ENCODE results near the gene ZBTB20.

Gene ZBTB20

GRCh38 chr3:114804099-114804498 lies 343.0 kb downstream of the ZBTB20 start:
- Histone ChIP-seq H3K27ac (ENCODE audit: low read depth, low read length) (no peak overlapping the region), H3K9me3 (ENCODE audit: control insufficient read depth in 5 of 5, low read length in 5 of 5) (no peaks in the 10 kb centered on the region), H3K9ac (ENCODE audit: low read length in 5 of 5) (no peak overlapping the region), H3K4me3 (ENCODE audit: low read depth in 1 of 5, low read length in 5 of 5) (no peak overlapping the region), H3K4me1 (ENCODE audit: control insufficient read depth in 5 of 5, insufficient read depth in 5 of 5, low read length in 5 of 5) (peaks cover 0 to 2% (median 0%) of the 10 kb centered on the region in 5 donors), H3K27me3 (ENCODE audit: control insufficient read depth in 5 of 5, insufficient read depth in 4 of 5, low read length in 5 of 5) (no peaks in the 10 kb centered on the region), H3K36me3 (ENCODE audit: control insufficient read depth in 5 of 5, insufficient read depth in 5 of 5, low read length in 5 of 5) (peaks cover 0 to 4% (median 0%) of the 10 kb centered on the region in 5 donors)

GRCh38 chr3:114803042-114803695 lies 343.9 kb downstream of the ZBTB20 start:
- H3K4me3 ChIP-seq (ENCODE audit: low read depth in 1 of 5, low read length in 5 of 5): no peak overlapping the region
- H3K27ac ChIP-seq (ENCODE audit: low read depth, low read length): no peak overlapping the region
- H3K4me1 ChIP-seq (ENCODE audit: control insufficient read depth in 5 of 5, insufficient read depth in 5 of 5, low read length in 5 of 5): peaks cover 0 to 2% (median 0%) of the 10 kb centered on the region in 5 donors

GRCh38 chr3:114800272-114801031 lies 346.6 kb downstream of the ZBTB20 start:
- Histone ChIP-seq H3K9ac (ENCODE audit: low read length in 5 of 5) (no peak overlapping the region), H3K27ac (ENCODE audit: low read depth, low read length) (no peak overlapping the region), H3K36me3 (ENCODE audit: control insufficient read depth in 5 of 5, insufficient read depth in 5 of 5, low read length in 5 of 5) (peaks cover 0 to 4% (median 0%) of the 10 kb centered on the region in 5 donors), H3K4me1 (ENCODE audit: control insufficient read depth in 5 of 5, insufficient read depth in 5 of 5, low read length in 5 of 5) (peaks cover 0 to 2% (median 0%) of the 10 kb centered on the region in 5 donors), H3K9me3 (ENCODE audit: control insufficient read depth in 5 of 5, low read length in 5 of 5) (no peaks in the 10 kb centered on the region), H3K27me3 (ENCODE audit: control insufficient read depth in 5 of 5, insufficient read depth in 4 of 5, low read length in 5 of 5) (no peaks in the 10 kb centered on the region), H3K4me3 (ENCODE audit: low read depth in 1 of 5, low read length in 5 of 5) (no peak overlapping the region)

More at GRCh38 chr3:114803042-114803695, 343.9 kb downstream of the ZBTB20 start:
- no peak overlapping the region for H3K9ac ChIP-seq (ENCODE audit: low read length in 5 of 5)
- H3K27me3 ChIP-seq (ENCODE audit: control insufficient read depth in 5 of 5, insufficient read depth in 4 of 5, low read length in 5 of 5): no peaks in the 10 kb centered on the region
- no peaks in the 10 kb centered on the region for H3K9me3 ChIP-seq (ENCODE audit: control insufficient read depth in 5 of 5, low read length in 5 of 5)
- H3K36me3 ChIP-seq (ENCODE audit: control insufficient read depth in 5 of 5, insufficient read depth in 5 of 5, low read length in 5 of 5): peaks cover 0 to 4% (median 0%) of the 10 kb centered on the region in 5 donors

GRCh38 chr3:114799816-114800215 lies 347.3 kb downstream of the ZBTB20 start:
- peaks cover 0 to 2% (median 0%) of the 10 kb centered on the region in 5 donors for H3K4me1 ChIP-seq (ENCODE audit: control insufficient read depth in 5 of 5, insufficient read depth in 5 of 5, low read length in 5 of 5)
- no peak overlapping the region for H3K9ac ChIP-seq (ENCODE audit: low read length in 5 of 5)
- H3K4me3 ChIP-seq (ENCODE audit: low read depth in 1 of 5, low read length in 5 of 5): no peak overlapping the region
- H3K27me3 ChIP-seq (ENCODE audit: control insufficient read depth in 5 of 5, insufficient read depth in 4 of 5, low read length in 5 of 5): no peaks in the 10 kb centered on the region
- H3K36me3 ChIP-seq (ENCODE audit: control insufficient read depth in 5 of 5, insufficient read depth in 5 of 5, low read length in 5 of 5): peaks cover 0 to 4% (median 0%) of the 10 kb centered on the region in 5 donors
- H3K27ac ChIP-seq (ENCODE audit: low read depth, low read length): no peak overlapping the region
- no peaks in the 10 kb centered on the region for H3K9me3 ChIP-seq (ENCODE audit: control insufficient read depth in 5 of 5, low read length in 5 of 5)

GRCh38 chr3:114796796-114797195 lies 350.3 kb downstream of the ZBTB20 start:
- Histone ChIP-seq H3K9me3 (ENCODE audit: control insufficient read depth in 5 of 5, low read length in 5 of 5) (no peaks in the 10 kb centered on the region), H3K4me1 (ENCODE audit: control insufficient read depth in 5 of 5, insufficient read depth in 5 of 5, low read length in 5 of 5) (no peaks in the 10 kb centered on the region)

GRCh38 chr3:114794894-114795630 lies 352.0 kb downstream of the ZBTB20 start:
- Histone ChIP-seq H3K27ac (ENCODE audit: low read depth, low read length) (no peak overlapping the region), H3K4me3 (ENCODE audit: low read depth in 1 of 5, low read length in 5 of 5) (no peak overlapping the region), H3K36me3 (ENCODE audit: control insufficient read depth in 5 of 5, insufficient read depth in 5 of 5, low read length in 5 of 5) (peaks cover 0 to 4% (median 0%) of the 10 kb centered on the region in 5 donors), H3K9me3 (ENCODE audit: control insufficient read depth in 5 of 5, low read length in 5 of 5) (no peaks in the 10 kb centered on the region), H3K9ac (ENCODE audit: low read length in 5 of 5) (no peak overlapping the region), H3K27me3 (ENCODE audit: control insufficient read depth in 5 of 5, insufficient read depth in 4 of 5, low read length in 5 of 5) (no peaks in the 10 kb centered on the region), H3K4me1 (ENCODE audit: control insufficient read depth in 5 of 5, insufficient read depth in 5 of 5, low read length in 5 of 5) (no peaks in the 10 kb centered on the region)

More at GRCh38 chr3:114796796-114797195, 350.3 kb downstream of the ZBTB20 start:
- Histone ChIP-seq H3K9ac (ENCODE audit: low read length in 5 of 5) (no peak overlapping the region), H3K27me3 (ENCODE audit: control insufficient read depth in 5 of 5, insufficient read depth in 4 of 5, low read length in 5 of 5) (no peaks in the 10 kb centered on the region), H3K4me3 (ENCODE audit: low read depth in 1 of 5, low read length in 5 of 5) (no peak overlapping the region), H3K27ac (ENCODE audit: low read depth, low read length) (no peak overlapping the region), H3K36me3 (ENCODE audit: control insufficient read depth in 5 of 5, insufficient read depth in 5 of 5, low read length in 5 of 5) (peaks cover 0 to 4% (median 0%) of the 10 kb centered on the region in 5 donors)

- Histone ChIP-seq H3K9me3 (ENCODE audit: control insufficient read depth in 5 of 5, low read length in 5 of 5) (no peaks in the 10 kb centered on the region), H3K4me3 (ENCODE audit: low read depth in 1 of 5, low read length in 5 of 5) (no peak overlapping the region), H3K27me3 (ENCODE audit: control insufficient read depth in 5 of 5, insufficient read depth in 4 of 5, low read length in 5 of 5) (no peaks in the 10 kb centered on the region), H3K9ac (ENCODE audit: low read length in 5 of 5) (no peak overlapping the region), H3K27ac (ENCODE audit: low read depth, low read length) (no peak overlapping the region), H3K36me3 (ENCODE audit: control insufficient read depth in 5 of 5, insufficient read depth in 5 of 5, low read length in 5 of 5) (peaks cover 0 to 3% (median 0%) of the 10 kb centered on the region in 5 donors), H3K4me1 (ENCODE audit: control insufficient read depth in 5 of 5, insufficient read depth in 5 of 5, low read length in 5 of 5) (no peaks in the 10 kb centered on the region)
Measured at GRCh38 chr3:114792159-114792918, 354.7 kb downstream of the ZBTB20 start.

GRCh38 chr3:114790752-114791151 lies 356.3 kb downstream of the ZBTB20 start:
- Histone ChIP-seq H3K36me3 (ENCODE audit: control insufficient read depth in 5 of 5, insufficient read depth in 5 of 5, low read length in 5 of 5) (peaks cover 0 to 3% (median 0%) of the 10 kb centered on the region in 5 donors), H3K4me1 (ENCODE audit: control insufficient read depth in 5 of 5, insufficient read depth in 5 of 5, low read length in 5 of 5) (no peaks in the 10 kb centered on the region), H3K4me3 (ENCODE audit: low read depth in 1 of 5, low read length in 5 of 5) (no peak overlapping the region), H3K9ac (ENCODE audit: low read length in 5 of 5) (no peak overlapping the region), H3K27me3 (ENCODE audit: control insufficient read depth in 5 of 5, insufficient read depth in 4 of 5, low read length in 5 of 5) (no peaks in the 10 kb centered on the region), H3K9me3 (ENCODE audit: control insufficient read depth in 5 of 5, low read length in 5 of 5) (no peaks in the 10 kb centered on the region), H3K27ac (ENCODE audit: low read depth, low read length) (no peak overlapping the region)

- peaks cover 0 to 3% (median 0%) of the 10 kb centered on the region in 5 donors for H3K36me3 ChIP-seq (ENCODE audit: control insufficient read depth in 5 of 5, insufficient read depth in 5 of 5, low read length in 5 of 5)
- no peaks in the 10 kb centered on the region for H3K4me1 ChIP-seq (ENCODE audit: control insufficient read depth in 5 of 5, insufficient read depth in 5 of 5, low read length in 5 of 5)
- H3K27ac ChIP-seq (ENCODE audit: low read depth, low read length): no peak overlapping the region
- H3K27me3 ChIP-seq (ENCODE audit: control insufficient read depth in 5 of 5, insufficient read depth in 4 of 5, low read length in 5 of 5): no peaks in the 10 kb centered on the region
- no peak overlapping the region for H3K9ac ChIP-seq (ENCODE audit: low read length in 5 of 5)
- no peaks in the 10 kb centered on the region for H3K9me3 ChIP-seq (ENCODE audit: control insufficient read depth in 5 of 5, low read length in 5 of 5)
- H3K4me3 ChIP-seq (ENCODE audit: low read depth in 1 of 5, low read length in 5 of 5): no peak overlapping the region
Measured at GRCh38 chr3:114789803-114790202, 357.3 kb downstream of the ZBTB20 start.
